A549 (cell line): Measurements from ENCODE around the gene SLC25A25. TPM values are rescaled to one million over a fixed set of nuclear protein-coding genes. Genes with fewer than 3 reads are reported as not detected.
A peak's percentile ranks its signal among the peaks of the same experiment; 100 is the strongest.

Experiments
- ATAC-seq, 2 experiments: fragments of 200-7000 bp in 1 of 2; fragments of >200 bp in 1 of 2; cut with Nextera tagmentation in 1 of 2; cut with Tn5 transposase in 1 of 2; 3 replicates each; pipeline versions ENCODE4 v1.8.0 to v1.9.1; 2018 to 2020; ENCODE audit warnings: mild to moderate bottlenecking in 1 of 2, moderate library complexity in 1 of 2
- CTCF ChIA-PET: fragments of 300-600 bp; sonication (Branson Sonifier 250); formaldehyde crosslinking; extraction: SDS; loops from one replicate; lab custom pipeline; 2021; ENCODE audit warnings: antibody characterized with exemption, inconsistent platforms; lab: Yijun Ruan, JAX
- POLR2A ChIA-PET: fragments of 350-600 bp; formaldehyde crosslinking; extraction: SDS; loops from one replicate; lab custom pipeline; 2021; ENCODE audit warnings: antibody characterized with exemption, inconsistent platforms; lab: Yijun Ruan, JAX
- DNase-seq, 2 experiments: peaks; one replicate each; pipeline versions ENCODE4 v3.0.0 to v3.0.0-alpha.2; 2011 to 2016; ENCODE audit warnings: low read depth in 1 of 2, low spot score in 1 of 2
- FAIRE-seq: peaks from 2 replicates; lab custom pipeline; 2011; peaks lifted over from hg19 to GRCh38; lab: Jason Lieb, UNC
- H3K27ac ChIP-seq, 2 experiments: fragments of >200 bp; sonication (Bioruptor Twin); formaldehyde crosslinking; 3 replicates each; pipeline ENCODE4 v1.5.1; 2016 to 2017
- H3K4me1 ChIP-seq: fragments of >200 bp; sonication (Bioruptor Twin); formaldehyde crosslinking; 3 replicates; pipeline ENCODE4 v1.6.1; 2016
- H3K4me2 ChIP-seq: fragments of >200 bp; sonication (Bioruptor Twin); formaldehyde crosslinking; 3 replicates; pipeline ENCODE4 v1.6.1; 2016
- H3K4me3 ChIP-seq: fragments of >200 bp; sonication (Bioruptor Twin); formaldehyde crosslinking; 3 replicates; pipeline ENCODE4 v1.5.1; 2016
- H3K9me3 ChIP-seq: fragments of >200 bp; sonication (Bioruptor Twin); formaldehyde crosslinking; 3 replicates; pipeline ENCODE4 v1.6.1; 2016
- CBX2 ChIP-seq: fragments of 200-600 bp; sonication (generic); IDR thresholded peaks from 2 replicates; pipeline ENCODE4 v1.6.1; 2016; ENCODE audit warnings: low read depth, mild to moderate bottlenecking, borderline replicate concordance
- CEBPB ChIP-seq, 2 experiments: fragments of >200 bp in 1 of 2; sonication (Bioruptor Twin) in 1 of 2; formaldehyde crosslinking in 1 of 2; IDR thresholded peaks; 2 replicates each; pipeline ENCODE4 v1.6.1; 2012 to 2016
- ESRRA ChIP-seq: fragments of 150-350 bp; IDR thresholded peaks from 2 replicates; pipeline ENCODE4 v1.6.1; 2014; ENCODE audit warnings: mild to moderate bottlenecking, low read length, borderline replicate concordance
- FOSB ChIP-seq: fragments of 250-450 bp; sonication (Bioruptor Pico); IDR thresholded peaks from 2 replicates; pipeline ENCODE4 v1.5.0; 2020; ENCODE audit warnings: mild to moderate bottlenecking, moderate library complexity
- FOSL2 ChIP-seq, 2 experiments: fragments of 450-650 bp in 1 of 2; fragments of >200 bp in 1 of 2; sonication (Bioruptor Twin) in 1 of 2; formaldehyde crosslinking; IDR thresholded peaks; 2 replicates each; pipeline versions ENCODE4 v1.5.0 to v1.6.1; 2016 to 2020; ENCODE audit warnings: mild to moderate bottlenecking in 1 of 2, moderate library complexity in 1 of 2
- HDAC2 ChIP-seq: fragments of 200-600 bp; sonication (generic); IDR thresholded peaks from 2 replicates; pipeline ENCODE4 v1.6.1; 2016
- HEYL ChIP-seq: fragments of 250-450 bp; sonication (Bioruptor Pico); IDR thresholded peaks from 2 replicates; pipeline ENCODE4 v1.8.0; 2021; ENCODE audit warnings: mild to moderate bottlenecking, moderate library complexity
- HOXA7 ChIP-seq: fragments of 250-450 bp; sonication (Bioruptor Pico); IDR thresholded peaks from 2 replicates; pipeline ENCODE4 v1.5.0; 2020; ENCODE audit warnings: mild to moderate bottlenecking, moderate library complexity
- HOXB5 ChIP-seq: fragments of 250-450 bp; sonication (Bioruptor Pico); IDR thresholded peaks from 2 replicates; pipeline ENCODE4 v1.5.0; 2020; ENCODE audit warnings: mild to moderate bottlenecking, moderate library complexity
- JUNB ChIP-seq: fragments of >200 bp; sonication (Bioruptor Twin); formaldehyde crosslinking; IDR thresholded peaks from 2 replicates; pipeline ENCODE4 v1.6.1; 2016
- KDM1A ChIP-seq: fragments of 200-600 bp; sonication (generic); IDR thresholded peaks from 2 replicates; pipeline ENCODE4 v1.6.1; 2016; ENCODE audit warnings: low read depth, mild to moderate bottlenecking
- MAFK ChIP-seq: fragments of 450-650 bp; IDR thresholded peaks from 2 replicates; pipeline ENCODE4 v1.6.1; 2014; ENCODE audit not compliant: partially characterized antibody
- MAZ ChIP-seq: fragments of 150-350 bp; IDR thresholded peaks from 2 replicates; pipeline ENCODE4 v1.6.1; 2014; ENCODE audit warnings: antibody characterized with exemption, low read depth, low read length, borderline replicate concordance
- NPAS2 ChIP-seq: fragments of 250-450 bp; sonication (Bioruptor Pico); IDR thresholded peaks from 2 replicates; pipeline ENCODE4 v1.8.0; 2022; ENCODE audit warnings: mild to moderate bottlenecking, moderate library complexity, borderline replicate concordance
- NR3C1 ChIP-seq: fragments of >200 bp; sonication (Bioruptor Twin); formaldehyde crosslinking; IDR thresholded peaks from 3 replicates; pipeline ENCODE4 v1.6.1; 2017
- PHF8 ChIP-seq: fragments of 200-600 bp; sonication (generic); IDR thresholded peaks from 2 replicates; pipeline ENCODE4 v1.6.1; 2016; ENCODE audit warnings: low read depth, mild to moderate bottlenecking, antibody characterized with exemption, moderate library complexity, borderline replicate concordance
- POLR2A ChIP-seq: IDR thresholded peaks from 2 replicates; pipeline ENCODE4 v1.6.1; 2012; ENCODE audit warnings: mild to moderate bottlenecking, low read length
- RAD21 ChIP-seq, 2 experiments: fragments of >200 bp in 1 of 2; sonication (Bioruptor Twin) in 1 of 2; formaldehyde crosslinking in 1 of 2; IDR thresholded peaks in 1 of 2; conservative IDR thresholded peaks in 1 of 2; 2 replicates in 1 of 2; 3 replicates in 1 of 2; pipeline ENCODE4 v1.6.1; 2012 to 2018; ENCODE audit warnings: inconsistent platforms in 1 of 2
- RARB ChIP-seq: fragments of 250-450 bp; sonication (Bioruptor Pico); IDR thresholded peaks from 2 replicates; pipeline ENCODE4 v1.8.0; 2021; ENCODE audit warnings: mild to moderate bottlenecking, moderate library complexity
- RNF2 ChIP-seq: fragments of 200-600 bp; sonication (generic); IDR thresholded peaks from 2 replicates; pipeline ENCODE4 v1.6.1; 2016; ENCODE audit warnings: low read depth, mild to moderate bottlenecking, antibody characterized with exemption, moderate library complexity, borderline replicate concordance
- SMC3 ChIP-seq: fragments of >200 bp; sonication (Bioruptor Twin); formaldehyde crosslinking; IDR thresholded peaks from 3 replicates; pipeline ENCODE4 v1.6.1; 2018; ENCODE audit warnings: inconsistent platforms
- TP53 ChIP-seq: fragments of 250-450 bp; sonication (Bioruptor Pico); IDR thresholded peaks from 2 replicates; pipeline ENCODE4 v1.5.0; 2021; ENCODE audit warnings: mild to moderate bottlenecking, moderate library complexity
- ZC3H11A ChIP-seq: fragments of 450-650 bp; IDR thresholded peaks from 2 replicates; pipeline ENCODE4 v1.6.1; 2014; ENCODE audit warnings: antibody characterized with exemption, mild to moderate bottlenecking
- ZSCAN20 ChIP-seq: fragments of 250-450 bp; sonication (Bioruptor Pico); IDR thresholded peaks from 2 replicates; pipeline ENCODE4 v1.8.0; 2022; ENCODE audit warnings: mild to moderate bottlenecking, moderate library complexity
- whole genome bisulfite sequencing: methylation state at CpG from one replicate; pipeline ENCODE4 v1.1.6; 2017; ENCODE audit errors: missing lambda C conversion rate; 5-methylcytosine and 5-hydroxymethylcytosine counted together
- polyA plus RNA-seq, 4 experiments: library from polyadenylated mRNA; depleted of rRNA in 3 of 4; stranded (reverse); fragments of >200 nt; fragmentation: RNase III in 1 of 4; extraction: RNeasy Plus Mini Kit Qiagen cat#74134 plus additional on column Dnase treatment in 1 of 4; gene quantifications; 2 replicates in 3 of 4; 3 replicates in 1 of 4; pipeline ENCODE4 v1.2.3, GENCODE V29; 2011 to 2017
- TF ChIP-seq, protein P1 (sequence below): fragments of 200-600 bp; sonication (generic); IDR thresholded peaks from 2 replicates; pipeline ENCODE4 v1.6.1; 2016; ENCODE audit warnings: antibody characterized with exemption, mild to moderate bottlenecking, moderate library complexity
- TF ChIP-seq, protein P2 (sequence below): IDR thresholded peaks from 2 replicates; pipeline ENCODE4 v1.6.1; 2012
- TF ChIP-seq, protein P3 (sequence below): fragments of >200 bp; sonication (Bioruptor Twin); formaldehyde crosslinking; IDR thresholded peaks from 3 replicates; pipeline ENCODE4 v1.6.1; 2016
- TF ChIP-seq, protein P4 (sequence below): fragments of >200 bp; sonication (Bioruptor Twin); formaldehyde crosslinking; IDR thresholded peaks from 2 replicates; pipeline ENCODE4 v1.6.1; 2016

Gene SLC25A25
- polyA plus RNA-seq, 2 of the 4 experiments (the other 2 are of a cell fraction), result 7.0 TPM

DNA sequence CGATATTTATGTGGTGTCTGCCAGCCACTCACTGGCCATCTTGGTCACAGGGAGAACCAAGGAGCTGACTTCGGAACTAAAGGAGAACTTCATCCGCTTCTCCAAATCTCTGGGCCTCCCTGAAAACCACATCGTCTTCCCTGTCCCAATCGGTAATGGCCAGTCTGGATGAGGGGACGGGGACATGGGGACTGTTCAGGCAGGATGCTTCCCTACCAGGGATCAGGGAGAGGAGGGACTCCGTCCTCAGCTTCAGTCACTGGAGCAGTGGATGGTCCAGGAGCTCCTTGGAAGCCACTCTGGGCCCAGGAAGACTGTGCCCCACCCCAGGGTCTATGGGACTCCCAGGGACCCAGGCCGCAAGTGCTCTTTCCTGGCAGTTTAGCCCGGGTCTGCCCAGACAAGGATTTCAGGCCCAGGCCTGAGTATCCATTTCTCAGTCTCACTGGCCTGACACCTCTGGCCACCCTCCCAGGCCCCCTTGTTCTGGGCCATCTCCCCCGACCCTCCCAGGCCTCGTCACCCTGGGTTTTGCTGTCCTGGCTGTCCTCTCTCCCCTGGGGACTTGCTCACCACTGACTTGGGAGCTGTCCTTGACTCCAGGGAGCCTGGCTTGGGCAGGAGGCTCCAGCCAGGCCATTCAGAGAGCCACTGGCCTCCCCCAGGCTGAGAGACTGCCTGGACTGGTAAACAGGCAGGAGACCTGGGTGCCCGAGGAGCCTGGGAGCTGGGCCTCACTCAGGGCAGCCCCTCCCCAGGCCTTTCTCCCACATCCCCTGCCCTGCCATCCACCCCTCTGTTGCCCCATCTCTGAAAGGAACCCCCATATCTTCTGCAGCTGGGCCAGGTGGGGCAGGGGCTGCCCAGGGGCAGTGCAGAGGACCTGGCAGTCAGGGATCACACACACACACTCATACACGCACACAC, 84.4 kb downstream of the SLC25A25 start:
- POLR2A ChIA-PET, result interaction anchor here (0.5 to 1.0 kb wide), 2 partner anchors 8 to 9 kb away, joined by 3 to 11 read pairs; partner anchors contain the start of gene BBLN
- no peak overlapping the region for H3K4me2 ChIP-seq
- no peak for ATAC-seq

DNA sequence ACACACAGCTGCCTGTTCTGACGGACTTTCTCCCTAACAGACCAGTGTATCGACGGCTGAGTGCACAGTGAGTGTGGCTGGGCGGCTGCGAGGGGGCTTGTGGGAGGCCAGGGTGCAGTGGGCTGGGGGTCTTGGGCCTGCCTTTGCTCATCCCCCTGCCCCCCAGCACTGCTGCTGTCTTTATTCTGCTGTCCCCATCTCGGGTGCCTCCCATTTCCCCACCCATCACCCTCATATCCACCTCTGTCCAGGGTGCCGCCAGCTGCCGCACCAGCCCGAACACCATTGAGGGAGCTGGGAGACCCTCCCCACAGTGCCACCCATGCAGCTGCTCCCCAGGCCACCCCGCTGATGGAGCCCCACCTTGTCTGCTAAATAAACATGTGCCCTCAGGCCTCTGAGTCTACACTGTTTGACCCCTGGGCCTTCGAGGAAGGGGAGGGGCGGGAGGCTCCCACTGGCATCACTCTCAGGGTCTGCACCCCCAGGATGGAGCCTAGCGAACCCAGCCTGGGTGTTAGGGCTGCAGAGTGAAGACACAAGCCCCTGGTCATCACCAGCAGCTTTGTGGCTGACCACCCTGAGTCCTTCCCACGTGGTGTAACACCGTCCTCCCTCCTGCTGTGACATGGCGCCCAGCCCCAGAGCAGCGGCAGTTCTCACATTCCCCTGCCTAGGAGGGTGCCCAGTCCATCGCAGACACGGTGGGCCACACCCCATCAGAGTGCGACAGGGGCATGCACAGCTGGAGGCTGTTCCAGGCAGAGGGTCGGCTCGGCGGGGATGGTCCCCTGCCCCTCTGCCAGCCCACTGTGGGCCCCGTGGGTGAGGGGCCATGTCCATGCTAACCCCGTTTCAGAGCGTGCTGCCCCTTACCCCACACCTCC, 85.3 kb downstream of the SLC25A25 start:
- ATAC-seq, result no peak

More for the DNA sequence above, 84.4 kb downstream of the SLC25A25 start:
- DNase-seq, result no peak
- CTCF ChIA-PET, result interaction anchor here (0.8 to 6.3 kb wide), 4 partner anchors 12 to 35 kb away, joined by 3 to 24 read pairs (median 10); no protein-coding TSS in a partner anchor
- peak overlapping the region in 1 of 2 experiments; percentile 47; a peak in 2 of 6 replicates for H3K27ac ChIP-seq
- 85% methylated on average over 12 of the region's 13 CpGs for WGBS
- peaks cover 31% of the 10 kb centered on the region for H3K4me1 ChIP-seq
- no peaks in the 10 kb centered on the region for H3K9me3 ChIP-seq
- no peak for FAIRE-seq
- H3K4me3 ChIP-seq, result no peak overlapping the region
- TF ChIP-seq CBX2 (no peak), FOSL2 (IDR thresholded peaks at IDR 0.05) (no peak), FOSL2 (CRISPR knock-in tag; IDR thresholded peaks at IDR 0.05) (no peak), KDM1A (no peak), SMC3 (no peak), RNF2 (no peak), JUNB (no peak), PHF8 (no peak), ZSCAN20 (CRISPR knock-in tag) (no peak), HOXB5 (CRISPR knock-in tag) (no peak), NR3C1 (no peak), ZC3H11A (no peak), CEBPB (IDR thresholded peaks at IDR 0.05) (no peak), RARB (CRISPR knock-in tag) (no peak), RAD21 (conservative IDR thresholded peaks at IDR 0.05 in 1 of 2, IDR thresholded peaks at IDR 0.05 in 1 of 2) (no peak), MAZ (no peak), HDAC2 (no peak), ESRRA (no peak), NPAS2 (no peak), HEYL (no peak)

More for the DNA sequence above, 85.3 kb downstream of the SLC25A25 start:
- Histone ChIP-seq H3K9me3 (no peaks in the 10 kb centered on the region), H3K27ac (peak overlapping the region in 1 of 2 experiments; percentile 47; a peak in 1 of 6 replicates), H3K4me2 (no peak overlapping the region), H3K4me3 (no peak overlapping the region), H3K4me1 (peaks cover 27% of the 10 kb centered on the region)
- POLR2A ChIA-PET, result no interaction called here
- WGBS, result 69% methylated on average over 9 of the region's 26 CpGs
- CTCF ChIA-PET, result interaction anchor here (0.8 to 6.3 kb wide), 3 partner anchors 10 to 35 kb away, joined by 3 to 24 read pairs (median 3); no protein-coding TSS in a partner anchor
- DNase-seq, result no peak
- FAIRE-seq, result no peak
- TF ChIP-seq NR3C1 (no peak), MAFK (no peak), PHF8 (no peak), POLR2A (no peak), HEYL (no peak), ZC3H11A (no peak), FOSB (CRISPR knock-in tag) (no peak), HOXB5 (CRISPR knock-in tag) (no peak), HDAC2 (no peak), HOXA7 (CRISPR knock-in tag) (no peak), TP53 (CRISPR knock-in tag) (no peak), MAZ (no peak)
- TF ChIP-seq, protein P1, sequence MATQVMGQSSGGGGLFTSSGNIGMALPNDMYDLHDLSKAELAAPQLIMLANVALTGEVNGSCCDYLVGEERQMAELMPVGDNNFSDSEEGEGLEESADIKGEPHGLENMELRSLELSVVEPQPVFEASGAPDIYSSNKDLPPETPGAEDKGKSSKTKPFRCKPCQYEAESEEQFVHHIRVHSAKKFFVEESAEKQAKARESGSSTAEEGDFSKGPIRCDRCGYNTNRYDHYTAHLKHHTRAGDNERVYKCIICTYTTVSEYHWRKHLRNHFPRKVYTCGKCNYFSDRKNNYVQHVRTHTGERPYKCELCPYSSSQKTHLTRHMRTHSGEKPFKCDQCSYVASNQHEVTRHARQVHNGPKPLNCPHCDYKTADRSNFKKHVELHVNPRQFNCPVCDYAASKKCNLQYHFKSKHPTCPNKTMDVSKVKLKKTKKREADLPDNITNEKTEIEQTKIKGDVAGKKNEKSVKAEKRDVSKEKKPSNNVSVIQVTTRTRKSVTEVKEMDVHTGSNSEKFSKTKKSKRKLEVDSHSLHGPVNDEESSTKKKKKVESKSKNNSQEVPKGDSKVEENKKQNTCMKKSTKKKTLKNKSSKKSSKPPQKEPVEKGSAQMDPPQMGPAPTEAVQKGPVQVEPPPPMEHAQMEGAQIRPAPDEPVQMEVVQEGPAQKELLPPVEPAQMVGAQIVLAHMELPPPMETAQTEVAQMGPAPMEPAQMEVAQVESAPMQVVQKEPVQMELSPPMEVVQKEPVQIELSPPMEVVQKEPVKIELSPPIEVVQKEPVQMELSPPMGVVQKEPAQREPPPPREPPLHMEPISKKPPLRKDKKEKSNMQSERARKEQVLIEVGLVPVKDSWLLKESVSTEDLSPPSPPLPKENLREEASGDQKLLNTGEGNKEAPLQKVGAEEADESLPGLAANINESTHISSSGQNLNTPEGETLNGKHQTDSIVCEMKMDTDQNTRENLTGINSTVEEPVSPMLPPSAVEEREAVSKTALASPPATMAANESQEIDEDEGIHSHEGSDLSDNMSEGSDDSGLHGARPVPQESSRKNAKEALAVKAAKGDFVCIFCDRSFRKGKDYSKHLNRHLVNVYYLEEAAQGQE, result no peak
- TF ChIP-seq, protein P2, sequence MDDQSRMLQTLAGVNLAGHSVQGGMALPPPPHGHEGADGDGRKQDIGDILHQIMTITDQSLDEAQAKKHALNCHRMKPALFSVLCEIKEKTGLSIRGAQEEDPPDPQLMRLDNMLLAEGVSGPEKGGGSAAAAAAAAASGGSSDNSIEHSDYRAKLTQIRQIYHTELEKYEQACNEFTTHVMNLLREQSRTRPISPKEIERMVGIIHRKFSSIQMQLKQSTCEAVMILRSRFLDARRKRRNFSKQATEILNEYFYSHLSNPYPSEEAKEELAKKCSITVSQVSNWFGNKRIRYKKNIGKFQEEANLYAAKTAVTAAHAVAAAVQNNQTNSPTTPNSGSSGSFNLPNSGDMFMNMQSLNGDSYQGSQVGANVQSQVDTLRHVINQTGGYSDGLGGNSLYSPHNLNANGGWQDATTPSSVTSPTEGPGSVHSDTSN, result no peak
- TF ChIP-seq, protein P3, sequence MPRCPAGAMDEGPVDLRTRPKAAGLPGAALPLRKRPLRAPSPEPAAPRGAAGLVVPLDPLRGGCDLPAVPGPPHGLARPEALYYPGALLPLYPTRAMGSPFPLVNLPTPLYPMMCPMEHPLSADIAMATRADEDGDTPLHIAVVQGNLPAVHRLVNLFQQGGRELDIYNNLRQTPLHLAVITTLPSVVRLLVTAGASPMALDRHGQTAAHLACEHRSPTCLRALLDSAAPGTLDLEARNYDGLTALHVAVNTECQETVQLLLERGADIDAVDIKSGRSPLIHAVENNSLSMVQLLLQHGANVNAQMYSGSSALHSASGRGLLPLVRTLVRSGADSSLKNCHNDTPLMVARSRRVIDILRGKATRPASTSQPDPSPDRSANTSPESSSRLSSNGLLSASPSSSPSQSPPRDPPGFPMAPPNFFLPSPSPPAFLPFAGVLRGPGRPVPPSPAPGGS, result no peak
- TF ChIP-seq, protein P4, sequence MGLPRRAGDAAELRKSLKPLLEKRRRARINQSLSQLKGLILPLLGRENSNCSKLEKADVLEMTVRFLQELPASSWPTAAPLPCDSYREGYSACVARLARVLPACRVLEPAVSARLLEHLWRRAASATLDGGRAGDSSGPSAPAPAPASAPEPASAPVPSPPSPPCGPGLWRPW, result no peak
